GM08714 (cell line): ENCODE data around the gene DEFB132.
"Not testable (repeated sequence)": the region's sequence is repeated elsewhere in the genome, so short reads cannot be mapped to it uniquely, and the experiment has no call there.

ENCODE experiments used
- H3K4me3 ChIP-seq: fragments of 200-500 bp; sonication (Bioruptor generic); 2 replicates; pipeline ENCODE4 v1.5.1; 2014; ENCODE audit warnings: mild to moderate bottlenecking, low read length, inconsistent platforms
- ZNF274 ChIP-seq: IDR thresholded peaks from 2 replicates; pipeline ENCODE4 v1.6.1; 2012; ENCODE audit warnings: mild to moderate bottlenecking, low read depth, low read length

The DEFB132 gene, protein sequence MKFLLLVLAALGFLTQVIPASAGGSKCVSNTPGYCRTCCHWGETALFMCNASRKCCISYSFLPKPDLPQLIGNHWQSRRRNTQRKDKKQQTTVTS

DNA sequence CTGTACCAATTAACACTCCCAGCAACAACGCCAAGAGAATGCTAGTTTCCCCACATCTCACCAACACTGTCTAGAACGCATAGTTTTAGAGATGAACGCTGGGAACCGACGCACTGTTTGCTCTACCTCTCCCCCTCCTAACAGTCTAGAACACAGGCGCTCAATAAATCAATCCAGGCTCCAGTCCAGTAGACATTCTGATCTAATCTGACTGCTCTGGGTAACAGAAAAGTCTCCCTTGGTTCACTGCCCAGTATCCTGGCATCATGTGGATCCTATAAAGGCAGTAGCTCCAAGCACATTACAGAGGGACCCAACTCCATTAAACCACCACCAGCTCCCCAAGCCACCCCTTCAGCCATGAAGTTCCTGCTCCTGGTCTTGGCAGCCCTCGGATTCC lies at the start of gene DEFB132:
Gene DEFB132, plus strand, starts transcription at position 306 of the 400 bp plus-strand sequence. Its CDS starts 55 bp downstream, at position 361.
- no peak within 1 kb of the TSS for H3K4me3 ChIP-seq
- TF ChIP-seq ZNF274: no peak

DNA sequence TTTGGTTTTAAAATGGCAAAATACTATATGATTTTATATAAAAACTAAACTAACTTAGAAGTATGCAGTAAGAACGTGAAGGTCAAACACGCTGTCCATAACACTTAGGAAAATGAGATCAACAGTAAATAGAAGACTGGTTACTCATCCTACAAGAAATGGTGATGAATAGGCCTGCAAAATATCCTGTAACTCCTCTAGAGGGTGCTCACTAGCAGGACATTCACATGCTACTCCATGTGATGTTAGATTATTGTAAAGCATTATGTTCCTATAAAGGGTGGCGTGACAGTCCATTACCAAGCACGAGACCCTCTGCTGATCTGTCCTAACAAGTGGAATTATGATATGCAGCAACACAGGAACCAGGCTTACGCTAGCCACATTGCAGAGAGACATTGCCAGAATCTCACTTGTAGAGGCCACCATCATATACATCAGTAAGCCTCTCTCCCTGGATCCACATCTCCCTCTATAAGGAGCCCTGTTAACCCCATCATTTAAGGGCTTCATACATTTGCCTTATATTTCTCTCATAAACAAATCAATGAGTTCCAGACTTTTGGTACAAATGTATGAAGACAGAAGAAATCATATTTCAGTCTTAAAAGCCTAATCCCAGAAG lies 48.5 kb upstream of the DEFB132 start:
- TF ChIP-seq ZNF274: no peak
- no peak overlapping the region for H3K4me3 ChIP-seq

DNA sequence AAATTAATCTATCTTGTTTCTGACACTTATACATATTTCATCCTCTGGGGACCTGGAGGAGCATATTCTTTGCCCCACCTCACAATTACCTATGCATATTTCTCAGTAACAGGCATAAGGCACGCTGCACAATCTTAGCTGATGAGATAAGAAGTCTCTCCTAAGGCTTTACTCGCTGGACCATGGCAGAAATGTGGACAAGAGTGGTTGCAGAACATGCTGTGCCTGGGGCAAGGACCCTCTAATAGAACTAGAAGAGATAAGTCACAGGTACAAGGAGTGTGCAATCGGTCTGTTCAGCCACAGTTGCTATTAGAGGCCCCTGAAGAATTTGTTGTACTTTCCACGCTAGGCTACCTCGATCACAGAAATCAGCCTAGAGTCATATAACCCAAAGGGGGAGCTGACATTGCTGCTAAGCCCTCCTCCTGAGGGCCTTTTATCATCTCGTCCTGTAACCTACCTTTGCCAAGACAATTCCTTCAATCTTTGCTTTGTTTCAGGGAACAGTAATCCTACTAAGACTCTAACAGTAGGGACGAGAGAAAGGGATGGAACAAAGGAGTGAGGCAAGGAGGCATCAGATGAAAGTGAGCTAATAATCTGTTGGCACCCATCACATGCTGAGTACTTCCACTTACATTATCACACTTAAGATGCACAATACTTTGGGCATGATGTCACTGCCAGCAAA lies 46.6 kb upstream of the DEFB132 start:
- TF ChIP-seq ZNF274: no peak
- H3K4me3 ChIP-seq: no peak overlapping the region

DNA sequence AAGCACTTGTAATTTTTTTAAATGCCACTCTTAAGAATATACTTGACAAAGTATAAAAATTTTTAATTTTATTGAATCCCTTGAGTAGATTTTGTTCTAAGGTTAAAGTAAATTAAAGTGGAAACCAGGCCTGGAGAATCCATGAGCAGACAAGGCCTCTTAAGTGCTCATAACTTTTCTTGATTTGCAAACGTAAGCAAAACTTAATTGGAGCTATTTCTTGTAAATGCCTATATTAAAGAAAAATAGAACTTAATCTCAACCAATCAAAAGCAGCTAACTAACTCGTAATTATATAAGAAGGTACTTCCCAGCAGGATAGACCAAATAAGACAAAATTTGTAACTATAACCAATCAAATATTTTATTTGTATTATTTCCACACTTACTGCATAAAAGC lies 43.1 kb upstream of the DEFB132 start:
- no peak for TF ChIP-seq ZNF274
- no peak overlapping the region for H3K4me3 ChIP-seq

DNA sequence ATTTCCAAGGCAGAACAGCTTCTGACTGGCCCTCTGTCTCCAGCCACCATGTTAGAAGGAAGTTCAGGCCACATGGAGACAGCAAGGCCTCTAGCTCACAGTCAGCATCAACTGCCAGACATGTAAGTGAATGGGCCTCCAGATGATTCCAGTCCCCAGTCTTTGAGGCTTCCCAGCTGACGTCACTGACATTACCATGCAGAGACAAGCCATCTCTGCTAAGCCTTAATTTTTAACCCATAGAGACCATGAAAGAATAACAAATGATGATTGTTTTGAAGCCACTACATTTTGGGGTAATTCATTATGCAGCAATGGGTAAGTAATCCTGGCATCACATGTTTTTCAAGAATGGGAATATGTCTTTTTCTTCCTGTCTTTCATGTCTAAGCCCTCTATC lies 41.7 kb upstream of the DEFB132 start:
- no peak for TF ChIP-seq ZNF274

DNA sequence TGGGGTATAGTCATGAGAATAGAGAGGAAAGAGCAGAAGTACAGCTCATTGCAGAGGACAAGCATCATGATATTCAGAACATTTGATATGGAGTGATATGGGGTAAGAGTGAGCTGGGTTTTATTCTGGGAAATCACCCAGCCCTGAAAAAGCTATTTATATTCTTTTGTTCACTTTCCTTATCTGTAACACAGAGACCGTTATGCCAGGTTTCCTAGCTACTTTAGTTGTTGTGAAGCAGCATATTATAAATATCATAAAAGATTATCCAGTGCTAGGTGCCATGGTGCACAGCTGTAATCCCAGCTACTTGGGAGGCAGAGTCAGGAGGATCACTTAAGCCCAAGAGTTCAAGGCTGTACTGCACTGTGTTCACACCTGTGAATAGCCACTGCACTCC lies 40.3 kb upstream of the DEFB132 start:
- no peak overlapping the region for H3K4me3 ChIP-seq
- TF ChIP-seq ZNF274: no peak

More for the DNA sequence above, 41.7 kb upstream of the DEFB132 start:
- H3K4me3 ChIP-seq: no peak overlapping the region

DNA sequence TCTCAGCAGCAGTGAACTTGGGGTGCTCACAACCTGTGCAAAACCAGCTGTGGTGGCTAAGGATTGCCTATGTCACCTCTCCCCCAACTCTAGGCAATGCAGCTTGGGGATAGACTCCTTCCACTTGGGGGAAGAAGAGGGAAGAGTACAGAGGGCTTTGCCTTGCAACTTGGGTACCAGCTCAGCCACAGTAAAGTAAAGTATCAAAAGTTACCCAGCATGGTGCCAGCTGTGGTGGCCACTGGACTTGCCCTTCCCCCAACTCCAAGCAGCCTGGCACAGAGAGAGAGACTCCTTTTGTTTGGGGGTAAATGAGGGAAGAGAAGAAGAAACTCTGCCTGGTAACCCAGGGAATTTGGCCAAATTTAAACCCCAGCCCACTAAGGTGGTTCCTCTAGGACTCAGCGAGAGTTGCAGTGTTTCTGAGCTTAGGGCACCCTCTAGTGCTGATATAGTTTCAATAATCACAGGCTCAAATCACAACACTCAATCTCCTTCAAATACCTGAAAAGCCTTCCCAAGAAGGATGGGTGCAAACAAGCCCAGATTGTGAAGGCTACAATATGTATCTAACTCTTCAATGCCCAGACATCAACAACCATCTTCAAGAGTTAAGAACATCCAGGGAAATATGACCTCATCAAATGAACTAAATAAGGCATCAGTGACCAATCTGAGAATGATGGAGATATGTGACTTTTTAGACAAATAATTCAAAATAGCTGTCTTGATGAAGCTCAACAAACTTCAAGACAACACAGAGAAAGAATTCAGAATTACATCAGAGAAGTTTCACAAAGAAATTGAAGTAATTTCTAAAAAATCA lies 38.0 kb upstream of the DEFB132 start:
- H3K4me3 ChIP-seq: no peak overlapping the region

DNA sequence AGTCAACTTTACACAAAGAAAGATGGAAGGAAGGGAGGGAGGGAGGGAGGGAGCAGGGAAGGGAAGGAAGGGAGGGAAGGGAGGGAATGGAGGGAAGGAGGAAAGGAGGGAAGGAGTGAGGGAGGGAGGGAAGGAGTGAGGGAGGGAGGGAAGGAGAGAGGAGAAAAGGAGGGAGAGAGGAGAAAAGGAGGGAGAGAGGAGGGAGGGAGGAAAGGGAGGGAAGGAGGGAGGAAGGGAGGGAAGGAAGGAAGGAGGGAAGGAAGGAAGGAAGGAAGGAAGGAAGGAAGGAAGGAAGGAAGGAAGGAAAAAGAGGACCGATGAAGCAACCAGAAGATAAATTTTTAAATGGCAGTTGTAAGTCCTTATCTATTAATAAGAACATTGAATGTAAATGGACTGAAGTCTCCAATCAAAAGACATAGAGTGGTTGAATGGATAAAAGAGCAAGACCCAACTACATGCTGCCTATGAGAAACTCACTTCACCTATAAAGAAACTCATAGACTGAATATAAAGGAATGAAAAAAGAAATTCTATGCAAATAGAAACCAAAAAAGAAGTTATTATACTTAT lies 36.2 kb upstream of the DEFB132 start:
- no peak overlapping the region for H3K4me3 ChIP-seq
- TF ChIP-seq ZNF274: no peak

More for the DNA sequence above, 38.0 kb upstream of the DEFB132 start:
- no peak for TF ChIP-seq ZNF274

DNA sequence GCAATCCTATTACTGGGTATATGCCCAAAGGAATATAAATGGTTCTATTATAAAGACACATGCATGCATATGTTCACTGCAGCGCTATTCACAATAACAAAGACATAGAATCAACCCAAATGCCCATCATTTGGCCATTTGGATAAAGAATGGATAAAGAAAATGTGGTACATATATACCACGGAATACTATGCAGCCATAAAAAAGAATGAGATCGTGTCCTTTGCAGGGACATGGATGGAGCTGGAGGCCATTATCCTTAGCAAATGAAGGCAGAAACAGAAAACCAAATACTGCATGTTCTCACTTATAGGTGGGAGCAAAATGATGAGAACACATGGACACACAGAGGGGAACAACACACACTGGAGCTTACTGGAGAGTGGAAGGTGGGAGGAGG lies 31.6 kb upstream of the DEFB132 start:
- H3K4me3 ChIP-seq: not testable (repeated sequence)

DNA sequence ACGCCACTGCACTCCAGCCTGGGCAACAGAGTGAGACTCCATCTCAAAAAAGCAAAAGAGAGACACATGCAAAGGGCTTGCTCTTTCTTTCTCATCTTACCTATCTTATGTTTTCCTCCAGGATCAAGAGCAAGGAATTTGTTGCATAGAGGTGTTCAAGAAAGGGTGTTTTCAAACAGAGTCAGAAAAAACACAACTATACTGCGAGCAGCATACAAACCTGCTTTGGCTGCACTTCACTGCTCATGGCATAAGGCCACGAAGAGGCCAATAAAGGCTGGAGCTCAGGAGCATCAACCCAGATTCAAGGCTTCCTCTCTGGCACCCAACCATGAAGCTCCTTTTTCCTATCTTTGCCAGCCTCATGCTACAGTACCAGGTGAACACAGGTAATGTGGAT lies 30.6 kb upstream of the DEFB132 start, which contains the start of gene DEFB129:
Gene DEFB129, plus strand, starts transcription at position 301 of the 400 bp plus-strand sequence. Its CDS starts 31 bp downstream, at position 332.
- TF ChIP-seq ZNF274: no peak
- no peak within 1 kb of the TSS for H3K4me3 ChIP-seq

DNA sequence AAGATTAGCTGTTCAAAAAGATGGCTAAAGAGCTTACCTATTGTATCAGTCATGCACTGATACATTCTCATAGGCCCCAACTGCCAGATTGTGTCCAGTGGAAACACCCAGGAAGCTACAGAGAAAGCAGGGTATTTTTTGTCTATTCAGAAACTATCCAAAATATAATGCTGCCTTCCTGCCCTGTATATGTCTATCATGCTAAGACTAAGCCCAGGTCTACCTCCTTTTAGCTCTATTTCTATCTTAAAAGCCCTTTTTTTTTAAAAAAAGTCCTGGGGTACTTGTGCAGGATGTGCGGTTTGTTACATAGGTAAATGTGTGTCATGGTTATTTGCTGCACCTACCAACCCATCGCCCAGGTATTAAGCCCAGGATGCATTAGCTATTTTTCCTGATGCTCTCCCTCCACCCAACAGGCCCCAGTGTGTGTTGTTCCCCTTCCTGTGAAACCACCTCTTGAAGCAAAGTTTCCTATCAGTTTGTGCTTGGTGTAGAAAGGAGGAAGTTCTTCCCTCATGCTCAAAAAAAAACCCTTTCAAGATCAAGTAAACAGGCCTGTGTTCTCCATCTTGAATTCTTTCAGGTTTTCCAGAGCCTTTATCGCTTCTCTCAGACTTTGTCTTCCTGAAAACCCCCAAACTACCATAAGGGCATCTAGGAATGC lies 30.0 kb upstream of the DEFB132 start:
- H3K4me3 ChIP-seq: no peak overlapping the region
- TF ChIP-seq ZNF274: no peak

DNA sequence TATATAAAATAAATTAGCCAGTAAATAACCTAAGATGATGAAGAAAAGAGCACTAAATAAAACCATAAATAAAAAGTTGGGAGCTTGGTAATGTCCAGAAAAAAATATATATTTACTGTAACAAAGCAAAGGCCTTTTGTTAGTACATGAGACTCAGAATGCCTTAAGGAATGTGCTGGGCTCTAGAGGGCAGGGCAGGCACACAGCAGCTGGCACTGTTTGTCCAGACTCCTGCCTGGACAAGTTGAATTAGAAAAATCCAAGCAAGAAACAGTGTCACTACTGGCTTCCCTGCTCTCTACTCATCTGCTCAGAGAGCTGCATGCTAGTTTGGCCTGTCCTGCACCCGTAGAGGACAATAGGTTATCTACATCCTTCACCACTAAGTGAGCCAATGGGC lies 21.6 kb upstream of the DEFB132 start:
- no peak overlapping the region for H3K4me3 ChIP-seq
- TF ChIP-seq ZNF274: no peak

DNA sequence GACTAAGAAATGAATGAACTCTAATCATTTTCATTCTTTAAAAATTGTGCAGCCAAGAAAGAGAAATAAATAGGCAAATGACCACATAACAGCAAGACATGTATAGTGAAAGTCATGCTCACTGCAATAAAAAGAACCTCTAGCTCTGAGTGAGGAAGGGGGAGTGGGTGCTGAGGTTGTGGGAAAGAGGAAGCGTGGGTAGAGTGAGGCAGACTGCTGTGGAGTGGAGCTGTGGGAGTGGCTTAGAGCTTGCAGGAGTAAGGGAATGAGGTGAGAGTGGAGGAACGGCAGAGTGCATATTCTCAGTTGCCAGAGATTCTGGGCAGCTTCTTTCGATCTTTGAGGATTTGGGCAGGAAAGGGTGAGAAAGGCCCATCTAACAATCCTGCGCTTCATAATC lies 20.0 kb upstream of the DEFB132 start:
- peak overlapping the region; percentile 10; the same call in 1 of the 2 replicates for H3K4me3 ChIP-seq
- no peak for TF ChIP-seq ZNF274

DNA sequence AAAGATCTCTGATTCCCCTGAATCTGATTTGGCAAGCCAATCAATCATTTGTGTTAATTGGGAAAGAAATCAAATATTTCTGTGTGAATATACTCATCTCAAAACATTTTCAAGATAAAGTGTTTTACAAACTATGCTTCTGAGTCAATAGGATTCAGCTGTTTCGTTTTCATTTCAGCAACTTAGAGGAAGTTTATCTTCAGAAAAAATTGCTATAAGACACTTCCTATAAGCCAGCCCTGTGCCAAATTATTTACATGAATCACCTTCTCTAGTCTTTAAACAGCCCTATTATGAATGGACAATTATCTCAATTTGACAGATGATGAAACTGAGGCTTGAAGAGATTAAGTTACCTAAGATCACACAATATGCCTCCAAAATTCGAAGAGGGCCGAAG lies 19.6 kb upstream of the DEFB132 start:
- no peak for TF ChIP-seq ZNF274
- H3K4me3 ChIP-seq: no peak overlapping the region; the same call in 1 of the 2 replicates

DNA sequence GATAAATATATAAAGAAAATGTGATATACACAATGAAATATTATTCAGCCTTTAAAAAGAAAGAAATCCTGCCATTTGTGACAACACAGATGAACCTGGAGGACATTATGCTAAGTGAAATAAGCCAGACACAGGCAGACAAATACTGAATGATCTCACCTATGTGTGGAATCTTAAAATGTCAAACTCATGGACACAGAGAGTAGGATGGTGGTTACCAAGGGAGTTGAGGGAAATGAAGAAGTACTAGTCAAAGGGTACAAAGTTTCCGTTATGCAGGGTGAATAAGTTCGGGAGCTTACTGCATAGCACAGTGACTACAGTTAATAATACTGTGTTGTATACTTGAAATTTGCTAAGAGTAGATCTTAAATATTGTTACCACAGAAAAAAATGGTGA lies 14.6 kb upstream of the DEFB132 start:
- TF ChIP-seq ZNF274: no peak
- H3K4me3 ChIP-seq: no peak overlapping the region
